Measurements from ENCODE around the gene MTA3.

The MTA3 gene

GRCh38 chr2:42557306-42557705 is 11.1 kb upstream of the MTA3 start:
- TF ChIP-seq TCF12 (IDR thresholded peaks at IDR 0.05; ENCODE audit: low read depth) (no peak), NFIC (IDR thresholded peaks at IDR 0.05) (no peak), EP300 (IDR thresholded peaks at IDR 0.05; ENCODE audit: borderline replicate concordance) (no peak), MAX (IDR thresholded peaks at IDR 0.05) (no peak), RAD21 (IDR thresholded peaks at IDR 0.05; ENCODE audit: low read depth) (no peak)

DNA sequence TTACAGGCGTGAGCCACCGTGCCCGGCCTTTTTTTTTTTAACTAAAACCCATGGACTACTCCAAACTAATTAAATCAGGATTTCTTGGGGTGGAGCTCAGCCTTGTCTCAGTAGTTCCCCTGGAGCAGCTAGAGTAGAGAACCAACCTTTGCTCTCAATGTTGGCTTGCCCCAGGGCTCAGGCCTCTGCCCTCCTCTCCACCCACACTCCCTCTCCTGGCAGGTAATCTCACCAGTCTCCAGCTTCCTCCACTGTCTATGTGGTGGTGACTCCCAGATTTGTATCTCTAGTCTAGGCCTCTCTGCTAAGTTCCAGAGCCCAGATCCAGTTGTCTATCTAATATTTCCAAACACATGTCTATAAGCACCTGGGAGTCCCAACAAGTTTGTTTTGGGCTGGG is 9.6 kb upstream of the MTA3 start:
- TF ChIP-seq TEAD4 (IDR thresholded peaks at IDR 0.05) (no peak), EP300 (IDR thresholded peaks at IDR 0.05; ENCODE audit: borderline replicate concordance) (no peak), TAF1 (IDR thresholded peaks at IDR 0.05; ENCODE audit: low read depth) (no peak)

DNA sequence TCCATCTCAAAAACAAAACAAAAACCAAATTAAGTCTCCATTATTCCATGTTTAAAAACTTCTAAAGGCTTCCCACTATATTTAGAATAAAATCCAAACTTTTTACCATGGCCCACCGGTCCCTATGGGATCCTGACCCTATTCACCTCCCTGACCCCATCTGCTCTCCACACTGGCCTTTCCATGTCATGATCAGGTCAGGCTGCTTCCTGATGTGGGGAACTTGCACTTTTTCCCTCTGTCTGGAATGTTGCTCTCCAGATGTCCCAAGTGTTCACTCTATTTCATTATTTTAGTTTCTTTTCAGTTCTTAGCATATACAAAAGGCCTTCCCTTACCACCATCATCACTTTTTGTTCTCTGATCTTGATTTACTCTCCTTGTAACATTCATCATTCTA is 7.5 kb upstream of the MTA3 start:
- no peak for TF ChIP-seq CEBPB (IDR thresholded peaks at IDR 0.05)
- TF ChIP-seq MAX (IDR thresholded peaks at IDR 0.05) = no peak
- no peak for TF ChIP-seq TCF12 (IDR thresholded peaks at IDR 0.05; ENCODE audit: low read depth)
- TF ChIP-seq ZBTB7A (IDR thresholded peaks at IDR 0.05; ENCODE audit: low read depth) = no peak
- no peak for TF ChIP-seq YY1 (IDR thresholded peaks at IDR 0.05; ENCODE audit: low read depth)
- no peak for TF ChIP-seq TEAD4 (IDR thresholded peaks at IDR 0.05)
- TF ChIP-seq, protein P1, sequence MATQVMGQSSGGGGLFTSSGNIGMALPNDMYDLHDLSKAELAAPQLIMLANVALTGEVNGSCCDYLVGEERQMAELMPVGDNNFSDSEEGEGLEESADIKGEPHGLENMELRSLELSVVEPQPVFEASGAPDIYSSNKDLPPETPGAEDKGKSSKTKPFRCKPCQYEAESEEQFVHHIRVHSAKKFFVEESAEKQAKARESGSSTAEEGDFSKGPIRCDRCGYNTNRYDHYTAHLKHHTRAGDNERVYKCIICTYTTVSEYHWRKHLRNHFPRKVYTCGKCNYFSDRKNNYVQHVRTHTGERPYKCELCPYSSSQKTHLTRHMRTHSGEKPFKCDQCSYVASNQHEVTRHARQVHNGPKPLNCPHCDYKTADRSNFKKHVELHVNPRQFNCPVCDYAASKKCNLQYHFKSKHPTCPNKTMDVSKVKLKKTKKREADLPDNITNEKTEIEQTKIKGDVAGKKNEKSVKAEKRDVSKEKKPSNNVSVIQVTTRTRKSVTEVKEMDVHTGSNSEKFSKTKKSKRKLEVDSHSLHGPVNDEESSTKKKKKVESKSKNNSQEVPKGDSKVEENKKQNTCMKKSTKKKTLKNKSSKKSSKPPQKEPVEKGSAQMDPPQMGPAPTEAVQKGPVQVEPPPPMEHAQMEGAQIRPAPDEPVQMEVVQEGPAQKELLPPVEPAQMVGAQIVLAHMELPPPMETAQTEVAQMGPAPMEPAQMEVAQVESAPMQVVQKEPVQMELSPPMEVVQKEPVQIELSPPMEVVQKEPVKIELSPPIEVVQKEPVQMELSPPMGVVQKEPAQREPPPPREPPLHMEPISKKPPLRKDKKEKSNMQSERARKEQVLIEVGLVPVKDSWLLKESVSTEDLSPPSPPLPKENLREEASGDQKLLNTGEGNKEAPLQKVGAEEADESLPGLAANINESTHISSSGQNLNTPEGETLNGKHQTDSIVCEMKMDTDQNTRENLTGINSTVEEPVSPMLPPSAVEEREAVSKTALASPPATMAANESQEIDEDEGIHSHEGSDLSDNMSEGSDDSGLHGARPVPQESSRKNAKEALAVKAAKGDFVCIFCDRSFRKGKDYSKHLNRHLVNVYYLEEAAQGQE (IDR thresholded peaks at IDR 0.05; ENCODE audit: low read depth) = no peak

DNA sequence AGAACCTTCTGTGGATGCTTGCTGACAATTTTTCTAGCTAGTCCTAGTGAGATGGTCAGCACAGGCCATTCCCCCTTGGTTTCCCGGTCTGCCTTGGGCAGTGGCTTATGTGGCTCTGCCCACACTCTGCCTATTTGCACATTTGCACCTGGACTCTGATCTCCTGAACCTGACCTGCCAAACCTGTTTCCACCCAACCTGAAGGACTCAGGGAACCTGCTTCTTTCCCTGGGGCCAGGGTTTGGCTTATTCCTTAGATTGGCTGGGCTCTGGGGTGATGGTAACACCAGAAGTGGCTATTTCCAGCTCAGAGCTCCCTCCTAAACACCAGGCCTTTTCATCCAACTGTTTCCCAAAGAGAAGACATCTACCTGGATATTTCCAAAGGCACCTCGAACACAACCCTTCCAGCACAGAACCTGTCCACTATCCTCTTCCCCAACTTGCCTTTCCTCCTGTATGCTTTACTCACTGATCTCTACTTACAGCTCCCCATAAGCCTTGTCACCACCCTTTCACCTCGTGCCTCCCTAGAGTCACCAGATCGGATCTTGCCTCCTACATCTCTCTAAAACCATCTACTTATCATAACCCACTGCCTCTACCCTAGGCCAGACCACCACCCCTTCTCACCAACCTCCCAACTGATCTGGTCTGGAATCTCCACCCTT is 5.8 kb upstream of the MTA3 start:
- TF ChIP-seq, protein P1 (IDR thresholded peaks at IDR 0.05; ENCODE audit: low read depth) = no peak
- TF ChIP-seq NFIC (IDR thresholded peaks at IDR 0.05) = no peak
- no peak for TF ChIP-seq TCF12 (IDR thresholded peaks at IDR 0.05; ENCODE audit: low read depth)
- no peak for TF ChIP-seq EP300 (IDR thresholded peaks at IDR 0.05; ENCODE audit: borderline replicate concordance)
- TF ChIP-seq ZBTB7A (IDR thresholded peaks at IDR 0.05; ENCODE audit: low read depth) = no peak
- no peak for TF ChIP-seq TAF1 (IDR thresholded peaks at IDR 0.05; ENCODE audit: low read depth)
- no peak for TF ChIP-seq CREB1 (IDR thresholded peaks at IDR 0.05; ENCODE audit: low read depth)
- no peak for TF ChIP-seq RAD21 (IDR thresholded peaks at IDR 0.05; ENCODE audit: low read depth)

DNA sequence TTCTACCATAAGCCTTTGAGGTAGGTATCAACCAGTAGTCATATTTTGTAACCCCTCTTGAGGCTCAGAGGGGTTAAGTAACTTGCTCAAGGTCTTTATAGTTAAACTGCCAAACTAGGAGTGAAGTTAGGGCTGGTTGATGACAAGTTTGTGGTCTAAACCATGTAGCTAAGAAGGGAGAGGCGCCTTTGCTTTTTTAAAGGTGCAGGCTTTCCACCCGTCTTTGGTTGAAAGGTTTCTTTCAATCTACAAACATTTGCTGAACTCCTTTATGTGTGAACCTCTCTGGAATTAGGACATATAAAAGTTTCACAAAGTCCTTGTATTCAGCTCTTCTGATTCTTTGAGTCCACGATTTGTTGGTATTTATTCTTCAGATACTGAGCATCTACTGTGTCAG is 2.4 kb upstream of the MTA3 start:
- TF ChIP-seq RAD21 (IDR thresholded peaks at IDR 0.05; ENCODE audit: low read depth) = no peak
- TF ChIP-seq CREB1 (IDR thresholded peaks at IDR 0.05; ENCODE audit: low read depth) = no peak
- no peak for TF ChIP-seq YY1 (IDR thresholded peaks at IDR 0.05; ENCODE audit: low read depth)
- TF ChIP-seq, protein P1 (IDR thresholded peaks at IDR 0.05; ENCODE audit: low read depth) = no peak
- no peak for TF ChIP-seq ZBTB7A (IDR thresholded peaks at IDR 0.05; ENCODE audit: low read depth)
- no peak for TF ChIP-seq TCF12 (IDR thresholded peaks at IDR 0.05; ENCODE audit: low read depth)
- TF ChIP-seq TAF1 (IDR thresholded peaks at IDR 0.05; ENCODE audit: low read depth) = no peak
- TF ChIP-seq EGR1 (IDR thresholded peaks at IDR 0.05) = no peak
- TF ChIP-seq FOXM1 (IDR thresholded peaks at IDR 0.05; ENCODE audit: borderline replicate concordance, low read depth) = no peak
- no peak for TF ChIP-seq NFIC (IDR thresholded peaks at IDR 0.05)
- no peak for TF ChIP-seq CEBPB (IDR thresholded peaks at IDR 0.05)
- no peak for TF ChIP-seq TEAD4 (IDR thresholded peaks at IDR 0.05)
- no peak for TF ChIP-seq USF1 (IDR thresholded peaks at IDR 0.05)
- TF ChIP-seq MAX (IDR thresholded peaks at IDR 0.05) = no peak
- TF ChIP-seq EP300 (IDR thresholded peaks at IDR 0.05; ENCODE audit: borderline replicate concordance) = no peak
